WERI-Rb-1 (cell line): Measurements from ENCODE around the gene AFF2.

Experiments used
- DNase-seq: peaks from one replicate; pipeline ENCODE4 v3.0.0-alpha.2; 2020
- H3K27ac ChIP-seq: fragments of 250-450 bp; sonication (Bioruptor Pico); 2 replicates; pipeline ENCODE4 v1.5.1; 2020; ENCODE audit warnings: mild to moderate bottlenecking, moderate library complexity
- H3K27me3 ChIP-seq: fragments of 250-450 bp; sonication (Bioruptor Pico); 2 replicates; pipeline ENCODE4 v1.5.1; 2021; ENCODE audit warnings: mild to moderate bottlenecking, low read depth, moderate library complexity; ENCODE audit not compliant: insufficient read depth, severe bottlenecking
- H3K36me3 ChIP-seq: fragments of 250-450 bp; sonication (Bioruptor Pico); 2 replicates; pipeline ENCODE4 v1.5.1; 2020; ENCODE audit warnings: mild to moderate bottlenecking, moderate library complexity
- H3K4me3 ChIP-seq: 2 replicates; pipeline ENCODE4 v1.5.1; 2011; ENCODE audit warnings: low read depth, mild to moderate bottlenecking, control low read depth, low read length
- H3K9me3 ChIP-seq: fragments of 250-450 bp; sonication (Bioruptor Pico); 2 replicates; pipeline ENCODE4 v1.5.1; 2021; ENCODE audit warnings: mild to moderate bottlenecking, moderate library complexity; ENCODE audit not compliant: severe bottlenecking
- TF ChIP-seq, protein P1 (sequence below): IDR thresholded peaks from 2 replicates; pipeline ENCODE4 v1.5.1; 2011; ENCODE audit warnings: low read depth, mild to moderate bottlenecking, control low read depth, inconsistent platforms, low read length

Gene AFF2

DNA sequence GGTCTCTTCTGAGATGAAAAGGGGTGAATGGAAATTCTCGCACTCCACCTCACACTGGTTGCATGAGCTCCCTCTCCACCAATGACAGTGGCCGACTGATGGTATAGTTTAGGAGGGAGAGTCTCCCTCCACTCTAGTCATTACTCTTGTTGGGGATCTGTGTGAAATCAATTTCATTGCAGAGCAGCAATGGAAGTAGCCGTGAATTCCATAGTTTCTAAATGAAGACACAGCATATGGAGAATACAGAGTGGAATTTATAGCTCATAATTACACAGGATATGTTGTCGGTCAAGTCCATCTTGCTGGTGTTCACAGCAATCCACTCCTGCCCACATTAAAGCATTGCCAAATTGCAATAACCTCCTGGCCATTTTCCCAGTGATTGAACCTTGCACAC, 426.0 kb downstream of the AFF2 start:
- DNase-seq, result no peak
- no peaks in the 10 kb centered on the region for H3K36me3 ChIP-seq
- H3K27me3 ChIP-seq, result peaks cover 3% of the 10 kb centered on the region
- TF ChIP-seq, protein P1, sequence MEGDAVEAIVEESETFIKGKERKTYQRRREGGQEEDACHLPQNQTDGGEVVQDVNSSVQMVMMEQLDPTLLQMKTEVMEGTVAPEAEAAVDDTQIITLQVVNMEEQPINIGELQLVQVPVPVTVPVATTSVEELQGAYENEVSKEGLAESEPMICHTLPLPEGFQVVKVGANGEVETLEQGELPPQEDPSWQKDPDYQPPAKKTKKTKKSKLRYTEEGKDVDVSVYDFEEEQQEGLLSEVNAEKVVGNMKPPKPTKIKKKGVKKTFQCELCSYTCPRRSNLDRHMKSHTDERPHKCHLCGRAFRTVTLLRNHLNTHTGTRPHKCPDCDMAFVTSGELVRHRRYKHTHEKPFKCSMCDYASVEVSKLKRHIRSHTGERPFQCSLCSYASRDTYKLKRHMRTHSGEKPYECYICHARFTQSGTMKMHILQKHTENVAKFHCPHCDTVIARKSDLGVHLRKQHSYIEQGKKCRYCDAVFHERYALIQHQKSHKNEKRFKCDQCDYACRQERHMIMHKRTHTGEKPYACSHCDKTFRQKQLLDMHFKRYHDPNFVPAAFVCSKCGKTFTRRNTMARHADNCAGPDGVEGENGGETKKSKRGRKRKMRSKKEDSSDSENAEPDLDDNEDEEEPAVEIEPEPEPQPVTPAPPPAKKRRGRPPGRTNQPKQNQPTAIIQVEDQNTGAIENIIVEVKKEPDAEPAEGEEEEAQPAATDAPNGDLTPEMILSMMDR, result no peak
- H3K27ac ChIP-seq, result no peak overlapping the region
- H3K9me3 ChIP-seq, result no peaks in the 10 kb centered on the region
- no peak overlapping the region for H3K4me3 ChIP-seq

DNA sequence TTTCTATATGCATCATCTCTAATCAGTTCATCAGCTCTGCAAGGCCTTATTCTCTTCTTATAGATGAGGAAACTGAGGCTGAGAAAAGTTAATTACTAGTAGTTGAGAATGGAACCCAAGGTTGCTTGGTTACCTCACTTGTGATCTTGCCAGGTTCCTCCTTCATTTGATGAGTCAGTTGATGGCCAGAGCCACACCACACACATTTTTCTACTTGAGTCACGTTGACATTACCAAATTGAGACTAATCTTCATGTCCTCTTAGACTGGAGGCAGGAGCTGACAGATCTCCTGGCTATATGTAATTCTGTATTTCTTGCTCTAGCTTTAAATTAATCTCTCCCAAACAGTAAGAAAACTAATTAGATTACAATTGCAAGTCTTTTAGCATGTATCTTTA, 428.4 kb downstream of the AFF2 start:
- H3K9me3 ChIP-seq, result no peaks in the 10 kb centered on the region
- H3K27me3 ChIP-seq, result peaks cover 8% of the 10 kb centered on the region
- TF ChIP-seq, protein P1, result no peak
- H3K4me3 ChIP-seq, result no peak overlapping the region
- no peaks in the 10 kb centered on the region for H3K36me3 ChIP-seq
- no peak for DNase-seq
- H3K27ac ChIP-seq, result no peak overlapping the region

DNA sequence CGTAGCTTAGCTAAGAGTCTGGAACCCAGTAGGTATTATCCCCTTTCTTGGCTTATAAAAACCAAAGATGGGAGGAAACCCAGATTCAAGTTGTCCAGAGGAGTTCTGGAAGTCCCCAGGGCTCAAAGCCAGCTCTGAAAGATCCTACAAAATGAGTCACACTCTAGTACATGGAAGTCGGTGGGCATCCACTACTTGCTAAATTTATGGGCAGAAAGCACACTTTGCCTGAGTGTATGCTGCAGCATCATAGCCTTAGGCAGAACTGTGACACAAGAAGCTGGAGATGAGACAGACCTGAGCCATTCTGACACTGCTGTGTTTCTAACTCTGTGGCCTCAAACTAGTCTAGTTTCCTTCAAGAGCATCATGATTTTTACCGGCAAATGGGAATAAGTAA, 429.3 kb downstream of the AFF2 start:
- peaks cover 8% of the 10 kb centered on the region for H3K27me3 ChIP-seq
- H3K9me3 ChIP-seq, result no peaks in the 10 kb centered on the region
- TF ChIP-seq, protein P1, result no peak
- H3K27ac ChIP-seq, result no peak overlapping the region
- H3K4me3 ChIP-seq, result no peak overlapping the region
- H3K36me3 ChIP-seq, result no peaks in the 10 kb centered on the region
- DNase-seq, result no peak

DNA sequence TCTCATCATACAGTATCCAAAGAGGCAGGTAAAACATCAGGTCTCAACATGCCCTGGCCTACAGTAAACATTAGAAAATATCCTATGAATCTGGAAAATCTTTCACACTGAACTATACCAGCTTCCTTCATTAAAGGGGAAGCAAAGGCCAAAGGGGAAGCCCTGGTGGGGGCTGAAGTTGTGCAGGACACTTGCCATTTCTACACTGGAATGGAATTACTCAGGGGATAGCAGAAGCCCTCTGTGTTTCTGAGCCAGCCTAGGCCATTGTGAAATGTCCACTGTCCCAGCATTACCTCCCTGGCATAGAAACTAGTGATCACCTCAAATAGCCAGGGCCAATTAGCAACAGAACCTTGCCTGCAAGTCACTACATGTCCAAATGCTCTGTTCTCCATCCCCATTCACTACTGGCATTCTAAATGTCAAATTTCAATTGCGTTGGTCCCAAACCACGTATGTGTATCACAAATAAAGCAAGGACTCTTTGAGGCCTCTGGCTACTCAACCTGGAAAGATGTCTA, 429.9 kb downstream of the AFF2 start:
- TF ChIP-seq, protein P1, result no peak
- H3K36me3 ChIP-seq, result no peaks in the 10 kb centered on the region
- H3K27me3 ChIP-seq, result peaks cover 8% of the 10 kb centered on the region
- no peak for DNase-seq
- H3K9me3 ChIP-seq, result no peaks in the 10 kb centered on the region
- H3K27ac ChIP-seq, result no peak overlapping the region
- H3K4me3 ChIP-seq, result no peak overlapping the region

DNA sequence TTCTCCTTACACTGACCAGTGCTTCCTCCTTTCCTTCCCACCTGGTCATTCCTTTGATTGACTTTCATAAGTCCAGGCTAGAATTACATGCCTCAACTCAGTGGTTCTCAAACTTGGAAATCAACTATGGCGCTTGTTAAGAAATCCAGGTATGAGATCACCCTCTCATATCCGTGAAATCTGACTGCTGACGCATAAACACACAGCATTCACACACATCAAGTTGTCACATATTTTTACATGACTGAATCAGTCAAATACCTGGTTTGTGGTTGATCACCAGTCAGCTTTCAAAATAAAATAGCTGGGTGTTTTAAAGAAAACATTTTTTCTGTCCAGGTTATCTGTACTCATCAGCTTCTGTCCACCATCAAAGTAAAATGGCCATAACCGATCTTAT, 433.5 kb downstream of the AFF2 start:
- H3K4me3 ChIP-seq, result no peak overlapping the region
- DNase-seq, result no peak

DNA sequence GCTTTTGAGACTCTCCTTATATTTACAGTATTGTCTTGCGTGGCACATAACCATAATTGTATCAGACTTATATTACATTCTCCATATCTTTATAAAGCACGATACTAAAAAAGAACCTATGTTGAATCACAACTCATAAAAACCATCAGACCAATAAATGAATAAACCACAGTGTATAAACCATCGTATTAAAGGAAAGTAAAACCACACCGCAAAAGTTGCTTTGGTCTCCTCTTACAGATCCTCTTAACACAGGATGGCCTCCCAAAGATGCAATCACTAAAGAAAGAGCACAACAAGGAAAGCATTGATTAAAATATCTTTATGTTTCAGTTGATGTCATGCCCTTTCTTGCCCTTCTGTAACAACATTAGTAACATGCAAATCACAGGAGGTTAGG, 437.9 kb downstream of the AFF2 start:
- Histone ChIP-seq H3K27me3 (peaks cover 6% of the 10 kb centered on the region), H3K27ac (no peak overlapping the region), H3K9me3 (no peaks in the 10 kb centered on the region), H3K4me3 (no peak overlapping the region), H3K36me3 (no peaks in the 10 kb centered on the region)
- TF ChIP-seq, protein P1, result no peak
- DNase-seq, result no peak

More for the DNA sequence above, 433.5 kb downstream of the AFF2 start:
- no peaks in the 10 kb centered on the region for H3K9me3 ChIP-seq
- H3K36me3 ChIP-seq, result no peaks in the 10 kb centered on the region
- no peak overlapping the region for H3K27ac ChIP-seq
- H3K27me3 ChIP-seq, result peaks cover 4% of the 10 kb centered on the region
- TF ChIP-seq, protein P1, result no peak
